D721Med (cell line): ENCODE measurements around the gene PPP3CA.

ENCODE experiments used
- DNase-seq: peaks from one replicate; pipeline ENCODE4 v3.0.0; 2011; ENCODE audit warnings: low spot score; ENCODE audit not compliant: insufficient read length
- FAIRE-seq: peaks from 2 replicates; lab custom pipeline; 2011; peaks lifted over from hg19 to GRCh38; lab: Jason Lieb, UNC
- TF ChIP-seq, protein P1 (sequence below): IDR thresholded peaks from 2 replicates; pipeline ENCODE4 v1.5.1; 2012; ENCODE audit warnings: mild to moderate bottlenecking, control low read depth; ENCODE audit not compliant: insufficient read depth; ENCODE audit errors: missing control alignments

The PPP3CA gene

GRCh38 chr4:101148551-101148950 is 198.8 kb downstream of the PPP3CA start:
- no peak for DNase-seq
- FAIRE-seq = no peak
- TF ChIP-seq, protein P1, sequence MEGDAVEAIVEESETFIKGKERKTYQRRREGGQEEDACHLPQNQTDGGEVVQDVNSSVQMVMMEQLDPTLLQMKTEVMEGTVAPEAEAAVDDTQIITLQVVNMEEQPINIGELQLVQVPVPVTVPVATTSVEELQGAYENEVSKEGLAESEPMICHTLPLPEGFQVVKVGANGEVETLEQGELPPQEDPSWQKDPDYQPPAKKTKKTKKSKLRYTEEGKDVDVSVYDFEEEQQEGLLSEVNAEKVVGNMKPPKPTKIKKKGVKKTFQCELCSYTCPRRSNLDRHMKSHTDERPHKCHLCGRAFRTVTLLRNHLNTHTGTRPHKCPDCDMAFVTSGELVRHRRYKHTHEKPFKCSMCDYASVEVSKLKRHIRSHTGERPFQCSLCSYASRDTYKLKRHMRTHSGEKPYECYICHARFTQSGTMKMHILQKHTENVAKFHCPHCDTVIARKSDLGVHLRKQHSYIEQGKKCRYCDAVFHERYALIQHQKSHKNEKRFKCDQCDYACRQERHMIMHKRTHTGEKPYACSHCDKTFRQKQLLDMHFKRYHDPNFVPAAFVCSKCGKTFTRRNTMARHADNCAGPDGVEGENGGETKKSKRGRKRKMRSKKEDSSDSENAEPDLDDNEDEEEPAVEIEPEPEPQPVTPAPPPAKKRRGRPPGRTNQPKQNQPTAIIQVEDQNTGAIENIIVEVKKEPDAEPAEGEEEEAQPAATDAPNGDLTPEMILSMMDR = no peak

- TF ChIP-seq, protein P1 = no peak
- no peak for DNase-seq
- FAIRE-seq = no peak
Measured at GRCh38 chr4:101147283-101147682, 200.0 kb downstream of the PPP3CA start.

DNA sequence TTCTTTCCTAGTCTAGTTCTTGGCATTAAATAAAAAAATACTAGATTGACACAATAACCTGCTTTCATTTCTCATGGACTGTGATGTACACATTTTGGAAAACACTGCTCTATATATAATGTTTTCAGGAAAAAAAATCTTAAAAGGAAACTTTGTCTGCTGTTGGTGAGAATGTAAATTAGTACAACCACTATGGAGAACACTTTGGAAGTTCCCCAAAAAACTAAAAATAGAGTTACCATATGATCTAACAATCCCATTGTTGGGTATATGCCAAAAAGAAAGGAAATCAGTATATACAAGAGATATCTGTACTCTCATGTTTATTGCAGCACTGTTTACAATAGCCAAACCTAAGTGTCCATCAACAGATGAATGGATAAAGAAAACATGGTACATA is 202.3 kb downstream of the PPP3CA start:
- TF ChIP-seq, protein P1 = no peak
- FAIRE-seq = no peak
- DNase-seq = no peak

DNA sequence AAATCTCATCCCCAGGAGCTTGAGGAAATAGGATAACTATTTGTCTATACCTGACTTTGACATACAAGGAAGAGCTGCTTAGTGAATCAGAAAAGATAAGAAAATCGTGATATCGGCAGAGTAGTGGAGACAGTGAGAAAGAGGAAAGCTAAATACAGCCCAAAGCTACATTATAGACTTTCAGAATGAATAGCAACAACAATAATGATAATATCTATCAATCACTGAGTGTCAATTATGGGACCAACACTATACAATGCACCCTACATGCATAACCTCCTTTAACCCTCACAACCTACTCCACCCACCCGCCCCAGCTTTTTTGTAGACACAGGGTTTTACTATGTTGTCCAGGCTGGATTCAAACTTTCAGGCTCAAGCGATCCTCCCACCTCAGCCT is 205.1 kb downstream of the PPP3CA start:
- TF ChIP-seq, protein P1 = no peak
- FAIRE-seq = no peak
- no peak for DNase-seq

DNA sequence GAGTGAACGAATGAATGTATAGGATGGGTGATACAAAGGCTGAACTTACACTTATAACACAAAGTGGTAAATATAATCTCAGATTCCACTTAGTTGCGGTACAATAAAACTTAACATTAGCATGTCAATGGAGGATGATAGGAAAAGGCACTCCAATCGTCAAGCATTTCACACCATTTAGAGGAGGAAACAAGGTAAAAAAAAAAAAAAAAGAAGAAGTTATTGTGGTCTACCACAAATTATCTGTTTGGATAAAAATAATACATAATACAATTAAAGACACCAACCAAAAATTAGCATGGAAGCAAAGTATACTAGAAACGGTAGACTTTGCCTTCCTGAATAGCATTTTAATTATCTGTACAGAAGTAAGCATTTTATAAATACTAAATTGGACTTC is 205.5 kb downstream of the PPP3CA start:
- TF ChIP-seq, protein P1 = no peak
- no peak for DNase-seq
- FAIRE-seq = no peak

DNA sequence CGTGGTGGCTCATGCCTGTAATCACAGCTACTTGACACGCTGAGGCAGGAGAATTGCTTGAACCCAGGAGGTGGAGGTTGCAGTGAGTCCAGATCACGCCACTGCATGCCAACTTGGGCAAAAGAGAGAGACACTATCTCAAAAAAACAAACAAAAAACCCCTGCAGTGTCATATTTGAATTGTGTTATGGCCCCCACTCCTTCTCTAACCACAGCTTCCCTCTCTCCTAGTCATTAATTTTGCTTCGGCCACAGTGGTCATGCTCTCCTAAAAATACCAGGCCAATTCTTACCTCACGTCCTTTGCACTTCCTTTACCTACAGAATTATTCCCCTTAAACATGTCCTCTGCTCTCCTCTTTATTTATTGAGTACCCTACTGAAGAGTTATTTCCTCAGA is 206.1 kb downstream of the PPP3CA start:
- TF ChIP-seq, protein P1 = no peak
- FAIRE-seq (no peak), DNase-seq (no peak)

DNA sequence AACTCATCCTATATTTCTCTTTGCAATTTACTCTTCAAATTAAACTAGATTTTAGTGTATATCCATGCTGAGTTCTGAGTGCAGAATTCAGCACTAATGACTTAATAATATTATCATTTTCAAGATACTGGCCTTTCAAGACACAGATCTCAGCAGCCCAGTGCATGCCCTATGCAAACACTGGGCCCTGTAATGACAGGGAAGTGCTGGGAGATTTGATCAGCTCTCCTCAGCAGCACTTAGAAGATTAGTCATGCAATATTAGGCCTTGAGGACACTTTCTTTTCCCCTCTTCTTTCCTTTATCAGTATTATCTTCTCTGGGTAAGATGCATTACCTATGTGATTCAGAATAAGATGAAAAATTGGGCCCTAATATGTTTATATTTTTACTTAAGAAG is 207.1 kb downstream of the PPP3CA start:
- no peak for FAIRE-seq
- TF ChIP-seq, protein P1 = no peak
- DNase-seq = no peak
